Stimulated activated CD4-positive, alpha-beta T cell treated with anti-CD3 and anti-CD28 coated beads, Interleukin-15, amount 100 ng/mL, for 24 hours (primary cell): Measurements from ENCODE around the gene CFAP92.

ENCODE experiments used
- DNase-seq: peaks from one replicate; pipeline ENCODE4 v3.0.0-alpha.2; 2020

Gene CFAP92

DNA sequence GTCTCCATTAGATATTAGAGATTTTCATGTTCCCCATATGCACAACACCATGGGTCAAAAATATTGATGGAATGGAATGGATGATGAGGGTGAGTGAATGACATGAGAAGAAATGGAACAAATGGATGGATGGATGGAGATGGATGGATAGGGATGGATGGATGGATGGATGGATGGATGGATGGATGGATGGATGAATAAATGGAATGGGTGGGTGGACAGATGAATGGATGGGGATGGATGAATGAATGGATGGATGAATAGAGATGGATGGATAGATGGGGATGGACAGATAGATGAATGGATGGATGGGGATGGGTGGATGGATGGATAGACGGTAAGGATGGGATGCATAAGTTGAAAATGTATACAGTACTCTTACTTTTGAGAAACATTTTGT, 18.6 kb downstream of the CFAP92 start:
- DNase-seq, result no peak

DNA sequence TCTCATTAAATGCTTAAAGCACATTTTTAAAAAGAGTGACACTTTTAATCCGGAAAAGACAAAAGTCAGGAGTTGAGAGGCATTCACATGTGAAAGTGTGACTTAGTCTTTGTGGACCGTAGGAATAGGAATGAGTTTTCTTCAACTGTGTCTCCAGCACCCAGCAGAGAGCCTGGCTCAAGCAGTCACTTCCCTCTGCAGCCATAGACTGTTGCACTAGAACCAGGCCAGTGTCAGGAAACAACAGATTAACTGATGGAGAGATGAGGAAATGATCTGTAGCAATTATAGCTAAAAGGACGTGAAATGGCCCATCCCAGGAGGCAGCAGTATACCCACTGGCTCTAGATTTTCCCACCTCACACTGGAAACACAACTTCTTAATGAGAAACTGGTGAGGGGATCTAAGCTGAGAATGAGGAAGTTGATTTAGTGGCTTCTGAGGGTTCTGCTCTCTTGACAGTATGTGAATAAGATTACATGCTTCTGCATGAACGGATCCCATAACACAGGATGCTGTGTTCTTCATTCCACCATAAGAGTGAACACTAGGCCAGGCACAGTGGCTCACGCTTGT, 19.8 kb downstream of the CFAP92 start:
- no peak for DNase-seq

DNA sequence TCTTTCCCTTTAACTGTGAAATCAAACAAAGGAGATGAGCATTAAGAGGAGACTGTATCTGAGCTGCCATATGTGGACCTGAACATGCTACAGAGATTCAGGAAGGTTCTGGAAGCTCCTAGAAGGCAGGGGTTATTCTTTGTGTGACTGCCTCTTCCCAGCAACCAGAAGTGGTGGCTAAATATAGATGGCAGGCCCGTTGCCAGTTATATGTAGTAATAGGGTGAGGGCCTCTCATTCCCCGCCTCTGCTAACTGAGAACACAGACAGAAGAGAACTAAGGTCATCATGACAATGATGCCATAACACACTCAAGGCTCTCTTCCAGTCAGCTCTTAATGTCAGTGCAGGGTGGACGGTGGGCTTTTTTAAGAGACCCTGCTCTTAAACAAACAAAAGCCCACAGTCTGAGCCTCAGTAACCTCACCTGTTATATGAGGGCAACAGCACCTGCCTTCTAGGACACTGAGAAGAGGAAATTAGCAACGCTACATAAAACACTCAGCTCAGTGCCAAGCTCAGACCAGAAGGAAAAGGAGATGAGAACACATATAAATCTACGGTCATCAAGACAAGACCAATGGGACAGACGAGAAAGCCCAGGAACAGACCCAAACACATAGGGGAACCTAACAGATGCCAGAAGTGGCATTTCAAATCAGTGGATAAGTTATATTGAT, 22.3 kb downstream of the CFAP92 start:
- no peak for DNase-seq

DNA sequence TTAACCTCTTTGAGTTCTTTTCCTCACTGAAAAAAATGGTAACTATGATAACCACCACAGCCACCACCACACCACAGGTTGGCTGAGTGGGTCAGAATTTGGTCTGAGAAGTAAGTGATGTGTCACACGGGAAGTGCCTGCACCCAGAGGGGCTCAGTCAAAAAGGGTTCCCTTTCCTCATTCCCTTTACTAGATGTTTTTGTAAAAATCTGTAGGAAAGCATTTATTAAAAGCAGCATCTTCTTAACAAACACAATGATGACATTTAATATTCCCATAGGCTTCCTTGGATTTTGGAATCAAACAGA, 23.2 kb downstream of the CFAP92 start:
- DNase-seq, result no peak

DNA sequence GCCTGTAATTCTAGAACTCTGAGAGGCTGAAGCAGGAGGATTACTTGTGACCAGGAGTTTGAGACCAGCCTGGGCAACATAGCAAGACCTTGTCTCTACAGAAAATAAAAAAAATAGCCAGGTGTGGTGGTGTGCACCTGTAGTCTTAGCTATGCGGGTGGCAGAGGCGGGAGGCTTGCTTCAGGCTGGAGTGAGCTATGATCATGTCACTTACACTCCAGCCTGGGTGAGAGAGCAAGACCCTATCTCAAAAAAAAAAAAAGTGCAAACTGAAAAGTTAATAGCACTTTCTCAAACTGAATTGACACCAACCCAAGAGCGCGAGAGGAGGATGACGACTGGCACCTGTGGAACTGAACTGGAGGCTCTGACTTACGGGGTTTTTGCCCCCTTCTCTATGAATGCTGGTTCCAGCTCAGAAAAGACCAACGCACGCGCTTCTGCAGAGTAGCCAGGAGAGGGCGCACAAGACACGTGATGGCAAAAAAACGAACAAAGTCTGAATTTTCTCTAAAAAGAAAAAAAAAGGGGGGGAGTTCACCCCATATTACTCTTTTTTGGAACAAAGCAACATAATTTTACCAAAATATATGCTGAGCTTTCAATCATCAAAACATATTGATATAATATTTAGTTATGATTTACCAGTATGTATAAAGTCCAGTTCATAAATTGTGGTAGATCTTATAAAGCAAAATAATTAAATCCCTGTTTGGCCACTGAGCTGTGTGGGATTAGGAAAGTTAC, 23.7 kb downstream of the CFAP92 start:
- peak; percentile 66 for DNase-seq

DNA sequence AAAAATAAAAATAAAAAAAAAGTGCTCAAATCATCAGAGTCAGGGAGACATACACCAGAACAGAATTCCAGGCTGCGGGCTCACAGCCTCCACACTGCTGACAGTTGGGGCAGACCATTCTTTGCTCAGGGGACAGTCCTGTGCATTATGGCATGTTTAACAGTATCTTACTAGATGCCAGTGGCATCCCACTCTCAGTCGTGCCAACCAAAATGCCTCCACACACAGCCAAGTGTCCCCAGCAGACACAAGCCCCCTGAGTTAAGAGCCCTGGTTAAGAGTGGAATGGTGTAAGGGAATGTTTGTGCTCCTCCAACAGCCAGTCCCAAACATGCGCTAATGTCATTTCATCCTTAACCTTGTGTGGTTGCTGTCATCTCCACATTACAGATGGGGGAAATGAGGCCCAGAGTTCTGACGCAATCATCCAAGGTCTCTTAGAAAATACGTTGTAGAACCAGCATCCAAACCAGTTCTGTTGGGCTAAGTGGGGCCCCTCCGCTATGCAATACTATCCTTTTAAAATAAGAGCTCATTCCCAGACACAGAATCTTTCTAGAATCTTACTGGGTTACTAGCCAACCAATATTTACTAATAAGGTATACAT, 26.0 kb downstream of the CFAP92 start:
- DNase-seq, result no peak

DNA sequence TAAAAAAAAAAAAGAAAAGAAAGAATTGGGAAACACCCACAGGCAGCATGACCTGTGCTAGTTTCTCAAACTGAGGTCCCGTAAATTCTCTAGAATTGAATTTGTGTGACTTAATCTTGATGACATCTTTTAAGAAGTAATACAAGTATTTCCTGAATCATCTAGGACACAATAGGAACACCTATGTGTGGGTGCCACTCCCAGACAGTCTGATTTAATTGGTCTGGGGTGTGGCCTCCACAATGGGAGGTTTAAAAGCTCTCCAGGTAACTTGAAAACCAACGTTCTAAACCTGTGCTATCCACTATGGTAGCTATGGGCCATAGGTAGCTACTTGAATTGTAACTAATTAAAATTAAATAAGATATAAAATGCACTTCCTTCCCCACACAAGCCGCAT, 28.1 kb downstream of the CFAP92 start:
- no peak for DNase-seq

DNA sequence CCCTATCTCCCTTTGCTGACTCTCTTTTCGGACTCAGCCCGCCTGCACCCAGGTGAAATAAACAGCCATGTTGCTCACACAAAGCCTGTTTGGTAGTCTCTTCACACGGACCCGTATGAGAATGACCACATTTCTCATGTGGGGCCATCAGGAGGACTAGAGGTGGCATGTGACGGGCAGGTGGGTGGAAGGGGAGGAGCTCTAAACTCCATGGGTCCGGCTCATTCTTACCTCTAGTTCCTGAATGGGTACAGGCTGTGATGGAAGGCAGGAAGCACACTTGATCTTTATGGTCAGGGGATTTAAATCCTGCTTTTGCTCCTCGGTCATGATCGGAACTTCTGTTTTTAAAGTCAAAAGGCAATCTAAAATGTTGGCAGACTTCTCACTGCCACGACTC, 28.6 kb downstream of the CFAP92 start:
- no peak for DNase-seq

DNA sequence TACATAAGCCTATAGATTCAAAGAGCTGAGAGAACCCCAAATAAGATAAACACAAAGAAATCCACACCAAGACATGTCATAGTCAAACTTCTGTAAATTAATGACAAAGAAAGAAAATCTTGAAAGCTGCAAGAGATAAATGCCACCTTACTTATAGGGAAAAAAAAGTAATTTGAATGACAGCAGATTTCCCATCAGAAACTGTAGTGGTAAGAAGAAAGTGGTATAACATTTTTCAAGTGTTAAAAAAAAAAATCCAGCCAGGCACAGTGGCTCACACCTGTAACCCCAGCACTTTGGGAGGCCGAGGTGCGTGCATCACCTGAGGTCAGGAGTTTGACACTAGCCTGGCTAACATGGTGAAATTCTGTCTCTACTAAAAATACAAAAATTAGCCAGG, 37.4 kb downstream of the CFAP92 start:
- DNase-seq, result no peak

DNA sequence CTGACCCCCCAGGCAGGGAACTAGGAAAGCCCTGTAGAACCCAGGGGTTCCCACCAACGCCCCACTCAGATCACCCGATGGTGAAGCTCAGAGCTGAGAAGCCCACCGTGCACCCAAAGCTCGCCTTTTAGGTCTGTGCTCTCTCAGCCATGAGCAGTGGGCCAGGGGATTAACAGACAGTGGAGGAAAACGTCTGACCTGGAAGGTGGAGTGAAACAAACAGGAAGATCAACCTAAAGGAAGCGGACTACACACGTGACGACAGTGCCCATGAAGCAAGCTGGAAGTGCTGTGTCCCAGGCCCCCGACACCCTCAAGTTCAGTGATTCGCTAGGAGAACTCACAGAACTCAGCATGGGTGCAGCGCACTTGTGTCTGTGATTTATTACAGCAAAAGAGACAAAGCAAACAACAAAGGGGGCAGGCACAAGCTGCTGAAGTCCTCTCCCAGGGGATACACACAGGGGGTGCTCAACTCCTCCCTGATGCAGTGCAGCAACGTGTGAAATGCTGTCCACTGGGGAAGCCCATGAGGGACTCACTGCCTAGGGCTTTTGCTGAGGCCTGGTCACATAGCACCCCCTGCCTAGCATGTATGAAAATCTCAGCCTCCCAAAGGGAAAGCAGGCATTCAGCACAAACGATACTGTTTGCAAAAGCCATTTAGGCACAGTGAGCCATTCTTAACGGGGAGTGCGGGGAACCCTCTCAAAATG, 43.5 kb downstream of the CFAP92 start:
- peak; percentile 18 for DNase-seq

DNA sequence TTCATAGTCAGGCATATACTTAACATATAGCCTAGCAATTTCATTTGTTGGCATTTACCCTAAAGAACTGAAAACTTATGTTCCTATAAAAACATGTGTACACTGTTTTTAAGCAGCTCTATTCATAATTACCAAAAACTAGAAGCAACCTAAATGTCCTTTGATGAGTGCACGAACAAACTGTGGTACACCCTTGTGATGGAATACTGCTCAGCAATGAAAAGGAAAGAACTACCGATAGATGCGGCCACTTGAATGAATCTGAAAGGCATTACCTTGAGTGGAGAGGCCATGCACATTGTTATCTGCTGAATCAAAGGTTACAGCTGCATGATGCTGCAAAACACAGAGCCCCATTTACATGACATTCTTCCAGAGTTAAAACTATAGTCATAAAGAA, 44.7 kb downstream of the CFAP92 start:
- DNase-seq, result no peak

DNA sequence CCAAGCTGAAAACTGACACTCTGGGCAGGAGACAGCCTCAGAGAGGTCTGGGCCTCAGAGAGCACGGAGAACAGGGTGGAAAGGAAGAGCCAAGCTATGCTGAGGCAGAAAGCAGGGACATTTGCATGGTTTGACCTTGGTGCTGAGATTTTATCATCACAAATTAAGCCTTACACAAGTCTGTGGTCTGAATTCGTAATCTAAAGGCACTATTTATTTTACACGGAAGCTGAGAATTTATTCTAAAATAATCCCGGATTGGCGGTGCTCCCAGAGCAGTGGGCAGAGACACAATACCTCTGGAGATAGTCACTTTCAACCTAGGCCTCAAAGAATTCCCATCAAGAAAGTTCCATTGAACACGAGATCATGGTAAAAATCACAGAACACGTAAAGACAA, 47.5 kb downstream of the CFAP92 start:
- DNase-seq, result no peak

DNA sequence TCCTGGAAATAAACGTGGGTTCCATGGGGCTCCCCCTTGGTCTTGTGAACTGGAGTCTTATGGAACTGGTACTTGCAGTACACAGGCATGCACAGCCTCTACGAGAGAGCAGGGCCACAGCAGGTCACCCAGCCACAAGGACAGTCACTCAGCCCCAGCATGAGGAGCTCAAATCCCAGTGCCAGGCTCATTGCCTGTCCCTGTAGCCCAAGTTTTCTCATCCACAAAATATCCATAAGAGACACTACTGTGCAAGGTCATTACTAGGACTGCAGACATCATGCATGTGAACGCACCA, 48.0 kb downstream of the CFAP92 start:
- no peak for DNase-seq

DNA sequence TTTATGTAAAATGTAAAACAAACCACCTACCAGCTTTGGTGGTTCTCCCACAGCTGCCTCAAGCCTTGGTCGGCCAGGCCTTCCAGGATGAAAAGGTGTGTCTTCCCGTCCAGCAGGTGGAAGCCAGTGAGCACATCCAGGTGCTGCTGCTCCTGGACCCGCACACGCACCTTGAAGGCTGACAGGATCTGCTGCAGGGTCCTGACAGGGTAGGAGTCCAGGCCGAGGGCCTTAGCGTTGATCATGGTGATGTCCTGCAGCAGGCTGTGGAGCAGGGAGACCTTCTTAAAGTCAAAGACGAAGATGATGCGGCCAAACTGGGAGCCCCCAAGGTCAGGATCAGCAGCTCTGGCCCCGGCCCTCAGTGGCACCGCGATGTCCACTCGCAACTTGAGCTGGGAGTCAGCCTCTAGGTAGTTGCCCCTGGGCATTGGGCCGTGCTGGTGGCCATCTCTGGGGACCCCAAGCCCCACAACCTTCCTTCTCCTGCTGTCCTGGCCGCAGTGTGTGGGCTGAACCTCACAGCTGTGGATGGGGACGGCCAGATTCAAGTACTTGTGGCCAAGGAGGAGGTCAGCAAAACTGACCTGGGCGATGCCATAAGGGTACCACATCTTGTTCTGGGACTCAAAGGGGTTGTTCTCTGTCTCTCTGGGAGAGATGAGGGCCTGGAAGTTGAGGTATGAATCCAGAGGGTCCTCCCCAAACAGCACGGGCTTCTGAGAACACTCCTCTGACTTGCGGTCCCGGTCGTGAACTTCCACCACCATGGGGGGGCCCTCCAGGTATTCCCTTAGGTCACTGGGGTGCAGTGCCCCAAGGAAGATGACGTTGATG, 48.6 kb downstream of the CFAP92 start:
- no peak for DNase-seq

DNA sequence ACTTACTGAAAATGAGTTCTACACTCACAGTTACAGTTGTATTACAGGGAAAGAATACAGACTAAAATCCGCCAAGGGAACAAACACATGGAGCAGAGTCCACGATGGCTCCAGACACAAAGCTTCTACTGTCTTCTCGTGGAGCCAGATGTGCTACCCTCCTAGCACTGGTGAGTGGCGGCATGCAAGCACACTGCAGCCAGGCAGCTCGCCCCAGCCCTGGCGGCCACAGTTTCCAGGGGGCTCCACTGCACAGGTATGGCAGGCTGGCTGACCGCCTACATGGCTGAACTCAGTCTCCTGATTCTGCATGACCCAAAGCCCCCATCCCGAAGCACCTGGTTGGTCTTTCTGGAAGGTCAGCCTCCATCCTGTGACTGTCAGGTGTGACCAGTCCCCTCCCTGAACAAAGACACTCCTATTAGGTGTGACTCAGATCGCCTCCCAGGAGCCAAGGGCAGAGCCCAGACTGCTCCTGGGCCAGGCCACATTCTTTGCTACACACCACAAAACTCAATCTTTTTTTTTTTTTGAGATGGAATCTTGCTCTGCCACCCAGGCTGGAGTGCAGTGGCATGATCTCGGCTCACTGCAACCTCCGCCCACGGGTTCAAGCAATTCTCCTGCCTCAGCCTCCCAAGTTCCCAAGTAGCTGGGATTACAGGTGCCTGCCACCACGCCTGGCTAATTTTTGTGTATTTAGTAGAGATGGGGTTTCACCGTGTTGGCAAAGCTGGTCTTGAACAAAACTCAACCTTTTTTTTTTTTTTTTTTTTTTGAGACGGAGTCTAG, 51.5 kb downstream of the CFAP92 start:
- DNase-seq, result no peak

DNA sequence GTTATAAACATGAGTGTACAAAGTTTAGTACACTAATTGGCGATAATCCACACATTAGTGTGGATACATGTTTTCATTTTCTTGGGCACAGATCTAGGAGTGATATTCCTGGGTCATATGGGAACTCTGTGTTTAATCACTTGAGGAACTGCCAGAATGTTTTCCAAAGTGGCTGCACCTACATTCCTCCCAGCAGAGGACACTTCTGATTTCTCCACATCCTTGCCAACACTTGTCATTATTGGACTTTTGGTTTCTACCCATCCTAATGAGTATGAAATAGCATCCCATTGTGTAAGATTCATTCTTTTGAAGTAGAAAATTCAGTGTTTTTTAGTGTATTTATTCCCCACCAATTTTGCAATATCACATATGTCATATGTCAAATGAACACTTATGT, 53.6 kb downstream of the CFAP92 start:
- no peak for DNase-seq

DNA sequence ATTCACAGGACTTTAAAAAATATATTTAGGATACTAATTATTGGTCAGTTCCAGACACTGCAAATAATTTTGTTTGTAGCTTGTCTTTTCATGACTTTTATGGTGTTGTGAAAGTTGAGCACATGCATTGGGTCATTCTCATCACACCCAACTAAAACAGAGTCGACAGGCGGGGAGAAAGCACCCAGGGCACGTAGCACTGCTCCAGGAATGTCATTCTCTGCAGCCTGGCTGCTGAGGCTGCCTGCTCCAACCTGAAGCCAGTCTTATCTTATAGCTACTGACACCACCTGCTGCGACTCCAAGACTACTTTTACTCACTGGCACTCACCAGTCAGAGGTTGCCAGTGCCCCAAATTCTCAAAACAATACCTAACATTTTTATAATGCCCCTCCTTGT, 57.5 kb downstream of the CFAP92 start:
- DNase-seq, result no peak

DNA sequence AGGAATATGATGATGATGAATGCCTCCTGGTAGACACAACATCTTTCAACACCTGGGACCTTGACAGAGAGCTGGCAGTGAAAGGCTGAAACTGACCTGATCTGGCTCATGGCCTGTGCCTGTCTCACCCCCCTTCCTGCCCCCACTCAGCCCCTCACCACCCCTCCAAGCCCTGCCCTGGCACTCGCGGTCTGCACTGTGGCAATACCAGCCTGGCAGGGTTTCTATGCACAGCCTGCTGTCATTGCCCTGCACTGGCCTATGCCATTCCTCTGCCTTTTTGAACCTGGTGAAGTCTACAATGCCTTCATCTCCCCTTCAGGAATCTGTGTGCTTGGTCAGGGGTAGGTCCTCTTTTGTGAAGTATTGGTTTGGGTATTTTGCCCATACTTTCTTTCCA, 58.0 kb downstream of the CFAP92 start:
- no peak for DNase-seq

DNA sequence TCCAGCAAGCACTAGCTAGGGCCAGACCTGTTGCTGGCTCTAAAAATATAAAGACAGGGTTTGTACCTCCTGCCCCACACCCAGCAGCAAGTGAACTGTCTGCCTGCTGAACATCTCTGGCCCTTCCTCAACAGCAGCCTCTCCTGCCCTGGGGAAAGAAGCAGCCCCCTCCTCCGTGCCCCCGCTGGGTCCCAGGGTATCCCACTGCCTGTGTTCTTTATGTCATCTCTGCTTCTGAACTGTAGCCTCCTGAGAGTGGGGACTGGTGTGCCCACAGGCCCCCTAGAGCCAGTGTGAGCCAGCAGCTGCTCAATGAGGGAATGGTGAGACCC, 60.0 kb downstream of the CFAP92 start:
- DNase-seq, result no peak

DNA sequence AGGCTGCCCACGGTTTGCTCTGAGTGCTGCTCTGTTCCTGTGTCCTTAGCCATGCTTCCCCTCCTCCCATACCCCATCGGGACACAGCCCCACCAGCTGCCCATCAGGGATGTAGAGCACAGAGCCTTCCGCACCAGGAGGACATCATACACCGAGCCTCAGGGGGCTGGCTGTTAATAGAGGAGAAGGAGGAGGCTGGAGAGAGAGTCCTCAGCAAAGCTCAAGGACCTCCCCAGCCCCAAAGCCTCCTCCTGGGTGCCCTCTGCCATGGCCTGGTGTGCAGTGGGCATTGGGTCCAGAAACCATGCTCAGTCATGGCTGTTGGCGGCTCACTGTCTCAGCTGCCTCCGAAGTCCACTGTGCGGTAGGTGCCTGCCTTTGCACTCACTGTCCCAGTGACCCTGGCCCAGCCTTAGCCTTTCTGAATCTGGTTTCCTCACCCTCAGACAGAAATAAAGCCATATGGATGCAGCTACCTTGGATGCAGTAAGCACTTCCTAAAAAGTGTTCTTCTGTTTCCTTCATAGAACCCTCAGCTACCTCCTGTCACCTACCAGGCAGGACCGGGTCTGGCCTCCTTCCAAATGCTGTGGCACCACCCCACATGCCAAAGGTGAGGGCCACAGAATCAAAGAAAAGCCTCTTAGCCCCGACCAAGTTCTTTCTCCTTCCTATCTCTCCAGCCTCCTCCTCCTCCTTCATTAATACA, 60.5 kb downstream of the CFAP92 start:
- DNase-seq, result no peak

DNA sequence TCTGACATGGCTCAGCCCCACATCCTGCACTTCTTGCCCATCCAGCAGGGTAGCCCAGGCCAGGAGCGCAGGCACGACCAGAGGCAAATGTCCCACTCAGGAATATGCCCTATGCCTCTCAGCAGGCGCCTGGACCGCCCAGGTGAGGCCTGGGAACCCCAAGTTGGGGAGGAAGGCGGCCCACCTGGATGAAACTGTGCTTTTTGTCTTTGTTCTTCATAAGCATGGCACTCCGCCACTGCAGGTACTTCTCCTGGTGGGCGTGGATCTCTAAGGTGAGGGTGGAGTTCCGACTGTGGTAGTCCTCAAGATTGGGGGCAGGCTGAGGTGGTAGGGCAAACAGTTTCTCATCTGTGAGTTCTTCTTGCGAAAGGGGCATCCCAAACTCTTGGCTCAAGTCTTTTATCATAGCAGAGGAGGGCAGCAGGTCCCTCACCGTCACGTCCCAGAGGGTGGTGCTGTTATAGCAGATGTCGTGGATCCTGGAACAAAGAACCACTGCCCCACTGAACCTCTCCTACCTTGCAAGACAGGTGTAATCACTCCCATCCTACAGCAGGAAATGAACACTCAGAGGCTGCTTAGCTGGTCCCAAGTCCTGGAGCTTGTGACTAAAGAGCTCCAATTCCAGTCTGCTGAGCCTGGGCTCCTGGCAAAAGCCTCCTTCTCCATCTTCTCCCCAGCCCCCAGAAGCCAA, 61.2 kb downstream of the CFAP92 start:
- DNase-seq, result no peak
